Measurements from ENCODE around the gene PLOD1.

The PLOD1 gene

GRCh38 chr1:11960715-11961114 lies 26.2 kb downstream of the PLOD1 start:
- no peak for TF ChIP-seq CTCF (IDR thresholded peaks at IDR 0.05)
- Histone ChIP-seq H3K27ac (no peak overlapping the region), H3K4me3 (no peak overlapping the region), H3K27me3 (no peaks in the 10 kb centered on the region), H3K4me1 (peaks cover 0 to 2% (median 0%) of the 10 kb centered on the region in 4 donors), H3K9me3 (no peaks in the 10 kb centered on the region), H3K36me3 (peaks cover 61 to 99% (median 84%) of the 10 kb centered on the region in 3 donors)
- intact Hi-C loops (cut with DNase I; ENCODE audit: low total_unique reads), result no loop called here
- peak in 1 of 2 donors; percentile 42 for DNase-seq

GRCh38 chr1:11961230-11961629 lies 26.7 kb downstream of the PLOD1 start:
- no peak for TF ChIP-seq CTCF (IDR thresholded peaks at IDR 0.05)
- peaks cover 0 to 2% (median 0%) of the 10 kb centered on the region in 4 donors for H3K4me1 ChIP-seq
- H3K4me3 ChIP-seq, result no peak overlapping the region
- DNase-seq, result no peak
- no peaks in the 10 kb centered on the region for H3K9me3 ChIP-seq
- no peak overlapping the region for H3K27ac ChIP-seq
- no peaks in the 10 kb centered on the region for H3K27me3 ChIP-seq
- intact Hi-C loops (cut with DNase I; ENCODE audit: low total_unique reads), result no loop called here
- peaks cover 61 to 99% (median 88%) of the 10 kb centered on the region in 3 donors for H3K36me3 ChIP-seq

GRCh38 chr1:11963622-11964021 lies 29.1 kb downstream of the PLOD1 start:
- H3K9me3 ChIP-seq, result no peaks in the 10 kb centered on the region
- peaks cover 0 to 2% (median 0%) of the 10 kb centered on the region in 4 donors for H3K4me1 ChIP-seq
- H3K27me3 ChIP-seq, result no peaks in the 10 kb centered on the region
- DNase-seq, result no peak
- intact Hi-C loops (cut with DNase I; ENCODE audit: low total_unique reads), result no loop called here
- peaks cover 47 to 93% (median 64%) of the 10 kb centered on the region in 3 donors for H3K36me3 ChIP-seq
- H3K27ac ChIP-seq, result no peak overlapping the region
- H3K4me3 ChIP-seq, result no peak overlapping the region
- no peak for TF ChIP-seq CTCF (IDR thresholded peaks at IDR 0.05)

- Histone ChIP-seq H3K4me3 (no peak overlapping the region), H3K27ac (no peak overlapping the region), H3K4me1 (peaks cover 0 to 2% (median 0%) of the 10 kb centered on the region in 4 donors), H3K36me3 (peaks cover 38 to 91% (median 59%) of the 10 kb centered on the region in 3 donors), H3K27me3 (no peaks in the 10 kb centered on the region), H3K9me3 (no peaks in the 10 kb centered on the region)
- no peak for DNase-seq
- no peak for TF ChIP-seq CTCF (IDR thresholded peaks at IDR 0.05)
- intact Hi-C loops (cut with DNase I; ENCODE audit: low total_unique reads), result no loop called here
Observed at GRCh38 chr1:11964656-11965055, 30.1 kb downstream of the PLOD1 start.

- TF ChIP-seq CTCF (IDR thresholded peaks at IDR 0.05), result peak; percentile 28 to 29
- DNase-seq, result no peak
- Histone ChIP-seq H3K4me3 (no peak overlapping the region), H3K27ac (no peak overlapping the region), H3K9me3 (no peaks in the 10 kb centered on the region), H3K4me1 (no peaks in the 10 kb centered on the region), H3K27me3 (no peaks in the 10 kb centered on the region), H3K36me3 (peaks cover 22 to 82% (median 35%) of the 10 kb centered on the region in 3 donors)
- intact Hi-C loops (cut with DNase I; ENCODE audit: low total_unique reads), result no loop called here
Observed at GRCh38 chr1:11967028-11967547, 32.6 kb downstream of the PLOD1 start.

Data from tibial artery (tissue), 4 donors.